ENCODE data around the gene AEBP2.

The AEBP2 gene

GRCh38 chr12:19542606-19543005 lies 103.3 kb downstream of the AEBP2 start:
- TF ChIP-seq CTCF (IDR thresholded peaks at IDR 0.05; ENCODE audit: borderline replicate concordance, control extremely low read depth, extremely low read depth, insufficient read depth, missing control alignments), result no peak
- no peak for DNase-seq (ENCODE audit: low spot score)
- in situ Hi-C loops (cut with MboI; ENCODE audit: low sequenced_read_pairs, unreplicated experiment), result no loop called here

GRCh38 chr12:19544353-19544752 lies 105.1 kb downstream of the AEBP2 start:
- no peak for TF ChIP-seq CTCF (IDR thresholded peaks at IDR 0.05; ENCODE audit: borderline replicate concordance, control extremely low read depth, extremely low read depth, insufficient read depth, missing control alignments)
- DNase-seq (ENCODE audit: low spot score), result no peak
- in situ Hi-C loops (cut with MboI; ENCODE audit: low sequenced_read_pairs, unreplicated experiment), result no loop called here

- in situ Hi-C loops (cut with MboI; ENCODE audit: low sequenced_read_pairs, unreplicated experiment), result no loop called here
- no peak for TF ChIP-seq CTCF (IDR thresholded peaks at IDR 0.05; ENCODE audit: borderline replicate concordance, control extremely low read depth, extremely low read depth, insufficient read depth, missing control alignments)
Measured at GRCh38 chr12:19545301-19545700, 106.0 kb downstream of the AEBP2 start.

GRCh38 chr12:19546027-19546426 lies 106.7 kb downstream of the AEBP2 start:
- in situ Hi-C loops (cut with MboI; ENCODE audit: low sequenced_read_pairs, unreplicated experiment), result no loop called here
- DNase-seq (ENCODE audit: low spot score), result no peak
- no peak for TF ChIP-seq CTCF (IDR thresholded peaks at IDR 0.05; ENCODE audit: borderline replicate concordance, control extremely low read depth, extremely low read depth, insufficient read depth, missing control alignments)

More at GRCh38 chr12:19545301-19545700, 106.0 kb downstream of the AEBP2 start:
- no peak for DNase-seq (ENCODE audit: low spot score)

GRCh38 chr12:19546611-19547162 lies 107.4 kb downstream of the AEBP2 start:
- TF ChIP-seq CTCF (IDR thresholded peaks at IDR 0.05; ENCODE audit: borderline replicate concordance, control extremely low read depth, extremely low read depth, insufficient read depth, missing control alignments), result no peak
- in situ Hi-C loops (cut with MboI; ENCODE audit: low sequenced_read_pairs, unreplicated experiment), result no loop called here
- no peak for DNase-seq (ENCODE audit: low spot score)

GRCh38 chr12:19547271-19547671 lies 108.0 kb downstream of the AEBP2 start:
- in situ Hi-C loops (cut with MboI; ENCODE audit: low sequenced_read_pairs, unreplicated experiment), result no loop called here
- TF ChIP-seq CTCF (IDR thresholded peaks at IDR 0.05; ENCODE audit: borderline replicate concordance, control extremely low read depth, extremely low read depth, insufficient read depth, missing control alignments), result no peak
- DNase-seq (ENCODE audit: low spot score), result no peak
